ENCODE measurements around the gene PLA2G6. TPM values are rescaled to one million over a fixed set of nuclear protein-coding genes. Genes with fewer than 3 reads are reported as not detected.
A peak's percentile ranks its signal among the peaks of the same experiment; 100 is the strongest.

The PLA2G6 gene
- total and polyA plus RNA-seq, 2 of the 13 experiments (the other 11 are each of a cell fraction or from before 2014, with no cell fraction given) = 4.8 to 11.5 TPM

DNA sequence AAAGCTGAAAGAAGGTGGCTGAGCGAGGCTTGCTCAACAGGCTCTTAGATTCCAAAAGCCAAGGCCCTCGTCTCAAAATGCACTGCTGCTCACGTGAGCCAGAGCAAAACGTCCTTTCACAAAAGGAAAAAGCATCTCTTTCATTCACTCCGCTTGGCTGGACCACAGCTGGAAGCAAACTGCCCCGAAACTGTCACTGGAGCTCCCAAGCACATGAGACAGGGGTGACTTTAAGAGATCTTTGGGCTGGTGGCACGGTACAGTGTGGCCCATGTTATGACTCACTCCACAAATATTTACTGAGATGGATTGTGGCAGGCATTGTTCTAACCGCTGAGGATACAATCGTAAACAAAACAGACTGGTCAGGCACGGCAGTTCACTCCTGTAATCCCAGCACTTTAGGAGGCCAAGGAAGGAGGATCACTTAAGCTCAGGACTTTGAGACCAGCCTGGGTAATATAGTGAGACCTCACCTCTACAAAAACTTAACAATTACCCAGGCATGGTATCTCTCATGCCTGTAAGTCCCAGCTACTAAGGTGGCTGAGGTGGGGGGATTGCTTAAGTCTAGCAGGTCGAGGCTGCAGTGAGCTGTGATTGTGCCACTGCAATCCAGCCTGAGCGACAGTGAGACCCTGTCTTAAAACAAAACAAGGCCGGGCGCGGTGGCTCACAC lies 3.6 kb downstream of the PLA2G6 start (continued):
- peak; percentile 83 for TF ChIP-seq ARID4A (CRISPR knock-in tag; IDR thresholded peaks at IDR 0.05; ENCODE audit: borderline replicate concordance)
- TF ChIP-seq, protein P1, sequence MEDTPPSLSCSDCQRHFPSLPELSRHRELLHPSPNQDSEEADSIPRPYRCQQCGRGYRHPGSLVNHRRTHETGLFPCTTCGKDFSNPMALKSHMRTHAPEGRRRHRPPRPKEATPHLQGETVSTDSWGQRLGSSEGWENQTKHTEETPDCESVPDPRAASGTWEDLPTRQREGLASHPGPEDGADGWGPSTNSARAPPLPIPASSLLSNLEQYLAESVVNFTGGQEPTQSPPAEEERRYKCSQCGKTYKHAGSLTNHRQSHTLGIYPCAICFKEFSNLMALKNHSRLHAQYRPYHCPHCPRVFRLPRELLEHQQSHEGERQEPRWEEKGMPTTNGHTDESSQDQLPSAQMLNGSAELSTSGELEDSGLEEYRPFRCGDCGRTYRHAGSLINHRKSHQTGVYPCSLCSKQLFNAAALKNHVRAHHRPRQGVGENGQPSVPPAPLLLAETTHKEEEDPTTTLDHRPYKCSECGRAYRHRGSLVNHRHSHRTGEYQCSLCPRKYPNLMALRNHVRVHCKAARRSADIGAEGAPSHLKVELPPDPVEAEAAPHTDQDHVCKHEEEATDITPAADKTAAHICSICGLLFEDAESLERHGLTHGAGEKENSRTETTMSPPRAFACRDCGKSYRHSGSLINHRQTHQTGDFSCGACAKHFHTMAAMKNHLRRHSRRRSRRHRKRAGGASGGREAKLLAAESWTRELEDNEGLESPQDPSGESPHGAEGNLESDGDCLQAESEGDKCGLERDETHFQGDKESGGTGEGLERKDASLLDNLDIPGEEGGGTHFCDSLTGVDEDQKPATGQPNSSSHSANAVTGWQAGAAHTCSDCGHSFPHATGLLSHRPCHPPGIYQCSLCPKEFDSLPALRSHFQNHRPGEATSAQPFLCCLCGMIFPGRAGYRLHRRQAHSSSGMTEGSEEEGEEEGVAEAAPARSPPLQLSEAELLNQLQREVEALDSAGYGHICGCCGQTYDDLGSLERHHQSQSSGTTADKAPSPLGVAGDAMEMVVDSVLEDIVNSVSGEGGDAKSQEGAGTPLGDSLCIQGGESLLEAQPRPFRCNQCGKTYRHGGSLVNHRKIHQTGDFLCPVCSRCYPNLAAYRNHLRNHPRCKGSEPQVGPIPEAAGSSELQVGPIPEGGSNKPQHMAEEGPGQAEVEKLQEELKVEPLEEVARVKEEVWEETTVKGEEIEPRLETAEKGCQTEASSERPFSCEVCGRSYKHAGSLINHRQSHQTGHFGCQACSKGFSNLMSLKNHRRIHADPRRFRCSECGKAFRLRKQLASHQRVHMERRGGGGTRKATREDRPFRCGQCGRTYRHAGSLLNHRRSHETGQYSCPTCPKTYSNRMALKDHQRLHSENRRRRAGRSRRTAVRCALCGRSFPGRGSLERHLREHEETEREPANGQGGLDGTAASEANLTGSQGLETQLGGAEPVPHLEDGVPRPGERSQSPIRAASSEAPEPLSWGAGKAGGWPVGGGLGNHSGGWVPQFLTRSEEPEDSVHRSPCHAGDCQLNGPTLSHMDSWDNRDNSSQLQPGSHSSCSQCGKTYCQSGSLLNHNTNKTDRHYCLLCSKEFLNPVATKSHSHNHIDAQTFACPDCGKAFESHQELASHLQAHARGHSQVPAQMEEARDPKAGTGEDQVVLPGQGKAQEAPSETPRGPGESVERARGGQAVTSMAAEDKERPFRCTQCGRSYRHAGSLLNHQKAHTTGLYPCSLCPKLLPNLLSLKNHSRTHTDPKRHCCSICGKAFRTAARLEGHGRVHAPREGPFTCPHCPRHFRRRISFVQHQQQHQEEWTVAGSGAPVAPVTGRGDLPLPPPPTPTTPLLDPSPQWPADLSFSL (CRISPR knock-in tag; IDR thresholded peaks at IDR 0.05) = no peak; the same call in 1 of the 2 replicates
- no peak for TF ChIP-seq ZNF75D (CRISPR knock-in tag; IDR thresholded peaks at IDR 0.05; ENCODE audit: borderline replicate concordance)
- peak; percentile 83 for TF ChIP-seq RXRB (CRISPR knock-in tag; IDR thresholded peaks at IDR 0.05; ENCODE audit: borderline replicate concordance)
- TF ChIP-seq HOXD1 (CRISPR knock-in tag; IDR thresholded peaks at IDR 0.05) = 0 out of 2 replicates have a peak, but pooled peaks have one; percentile 34
- no peak for TF ChIP-seq ZNF496 (CRISPR knock-in tag; IDR thresholded peaks at IDR 0.05; ENCODE audit: insufficient replicate concordance)
- no peak for TF ChIP-seq ZNF598 (CRISPR knock-in tag; IDR thresholded peaks at IDR 0.05; ENCODE audit: borderline replicate concordance)
- no peak for TF ChIP-seq ATRX (CRISPR knock-in tag; IDR thresholded peaks at IDR 0.05; ENCODE audit: borderline replicate concordance)
- peak; percentile 17; the same call in 1 of the 2 replicates for TF ChIP-seq ATF7 (IDR thresholded peaks at IDR 0.05)
- TF ChIP-seq ATF7 (CRISPR knock-in tag; IDR thresholded peaks at IDR 0.05) = peak; percentile 94
- TF ChIP-seq WIZ (CRISPR knock-in tag; IDR thresholded peaks at IDR 0.05) = no peak
- TF ChIP-seq, protein P2, sequence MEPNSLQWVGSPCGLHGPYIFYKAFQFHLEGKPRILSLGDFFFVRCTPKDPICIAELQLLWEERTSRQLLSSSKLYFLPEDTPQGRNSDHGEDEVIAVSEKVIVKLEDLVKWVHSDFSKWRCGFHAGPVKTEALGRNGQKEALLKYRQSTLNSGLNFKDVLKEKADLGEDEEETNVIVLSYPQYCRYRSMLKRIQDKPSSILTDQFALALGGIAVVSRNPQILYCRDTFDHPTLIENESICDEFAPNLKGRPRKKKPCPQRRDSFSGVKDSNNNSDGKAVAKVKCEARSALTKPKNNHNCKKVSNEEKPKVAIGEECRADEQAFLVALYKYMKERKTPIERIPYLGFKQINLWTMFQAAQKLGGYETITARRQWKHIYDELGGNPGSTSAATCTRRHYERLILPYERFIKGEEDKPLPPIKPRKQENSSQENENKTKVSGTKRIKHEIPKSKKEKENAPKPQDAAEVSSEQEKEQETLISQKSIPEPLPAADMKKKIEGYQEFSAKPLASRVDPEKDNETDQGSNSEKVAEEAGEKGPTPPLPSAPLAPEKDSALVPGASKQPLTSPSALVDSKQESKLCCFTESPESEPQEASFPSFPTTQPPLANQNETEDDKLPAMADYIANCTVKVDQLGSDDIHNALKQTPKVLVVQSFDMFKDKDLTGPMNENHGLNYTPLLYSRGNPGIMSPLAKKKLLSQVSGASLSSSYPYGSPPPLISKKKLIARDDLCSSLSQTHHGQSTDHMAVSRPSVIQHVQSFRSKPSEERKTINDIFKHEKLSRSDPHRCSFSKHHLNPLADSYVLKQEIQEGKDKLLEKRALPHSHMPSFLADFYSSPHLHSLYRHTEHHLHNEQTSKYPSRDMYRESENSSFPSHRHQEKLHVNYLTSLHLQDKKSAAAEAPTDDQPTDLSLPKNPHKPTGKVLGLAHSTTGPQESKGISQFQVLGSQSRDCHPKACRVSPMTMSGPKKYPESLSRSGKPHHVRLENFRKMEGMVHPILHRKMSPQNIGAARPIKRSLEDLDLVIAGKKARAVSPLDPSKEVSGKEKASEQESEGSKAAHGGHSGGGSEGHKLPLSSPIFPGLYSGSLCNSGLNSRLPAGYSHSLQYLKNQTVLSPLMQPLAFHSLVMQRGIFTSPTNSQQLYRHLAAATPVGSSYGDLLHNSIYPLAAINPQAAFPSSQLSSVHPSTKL (CRISPR knock-in tag; IDR thresholded peaks at IDR 0.05) = peak; percentile 95
